DND-41 (cell line): Measurements from ENCODE around the gene SEMA7A.
A peak's percentile ranks its signal among the peaks of the same experiment; 100 is the strongest.

Experiments
- ATAC-seq: fragments of 200-7000 bp; cut with Tn5 transposase; 3 replicates; pipeline ENCODE4 v1.9.1; 2021; ENCODE audit warnings: low read depth; ENCODE audit not compliant: insufficient read depth
- DNase-seq: peaks from one replicate; pipeline ENCODE4 v3.0.0-alpha.2; 2020
- H2AFZ ChIP-seq: 2 replicates; pipeline ENCODE4 v1.6.0; 2012; ENCODE audit warnings: low read depth, low read length
- H3K27ac ChIP-seq: 2 replicates; pipeline ENCODE4 v1.5.1; 2012; ENCODE audit warnings: low read length, inconsistent platforms
- H3K27me3 ChIP-seq: fragments of 200-600 bp; sonication (generic); 2 replicates; pipeline ENCODE4 v1.6.0; 2012; ENCODE audit warnings: low read length, mild to moderate bottlenecking, inconsistent platforms; ENCODE audit not compliant: insufficient read depth, poor library complexity
- H3K36me3 ChIP-seq: 2 replicates; pipeline ENCODE4 v1.5.1; 2012; ENCODE audit warnings: low read length, inconsistent platforms; ENCODE audit not compliant: insufficient read depth
- H3K4me1 ChIP-seq: 2 replicates; pipeline ENCODE4 v1.5.1; 2012; ENCODE audit warnings: mild to moderate bottlenecking, low read length; ENCODE audit not compliant: insufficient read depth
- H3K4me2 ChIP-seq: 2 replicates; pipeline ENCODE4 v1.6.0; 2012; ENCODE audit warnings: mild to moderate bottlenecking, moderate library complexity, low read length, inconsistent platforms; ENCODE audit not compliant: insufficient read depth
- H3K4me3 ChIP-seq, 2 experiments: fragments of 200-600 bp in 1 of 2; shearing (Covaris generic) in 1 of 2; 2 replicates each; pipeline ENCODE4 v1.5.1; 2012 to 2016; ENCODE audit warnings: inconsistent platforms in 2 of 2, low read length in 2 of 2, mild to moderate bottlenecking in 2 of 2, low read depth in 1 of 2, moderate library complexity in 1 of 2
- H3K79me2 ChIP-seq: 2 replicates; pipeline ENCODE4 v1.6.0; 2012; ENCODE audit warnings: low read length, inconsistent platforms; ENCODE audit not compliant: insufficient read depth
- H3K9ac ChIP-seq: 2 replicates; pipeline ENCODE4 v1.6.0; 2012; ENCODE audit warnings: low read depth, mild to moderate bottlenecking, inconsistent platforms, low read length, moderate library complexity
- H3K9me3 ChIP-seq: 2 replicates; pipeline ENCODE4 v1.5.1; 2012; ENCODE audit warnings: low read length, moderate library complexity, mild to moderate bottlenecking, inconsistent platforms; ENCODE audit not compliant: insufficient read depth, severe bottlenecking
- H4K20me1 ChIP-seq: 2 replicates; pipeline ENCODE4 v1.6.0; 2012; ENCODE audit warnings: low read length; ENCODE audit not compliant: insufficient read depth
- CTCF ChIP-seq: IDR thresholded peaks from 2 replicates; pipeline ENCODE4 v1.5.1; 2012; ENCODE audit warnings: borderline replicate concordance, low read length, moderate library complexity, mild to moderate bottlenecking; ENCODE audit not compliant: poor library complexity, severe bottlenecking; ENCODE audit errors: extremely low read depth
- EZH2 ChIP-seq: IDR thresholded peaks from 3 replicates; pipeline ENCODE4 v1.6.1; 2012; ENCODE audit warnings: borderline replicate concordance, low read depth, mild to moderate bottlenecking, moderate library complexity, low read length, inconsistent platforms; ENCODE audit not compliant: severe bottlenecking

The SEMA7A gene

DNA sequence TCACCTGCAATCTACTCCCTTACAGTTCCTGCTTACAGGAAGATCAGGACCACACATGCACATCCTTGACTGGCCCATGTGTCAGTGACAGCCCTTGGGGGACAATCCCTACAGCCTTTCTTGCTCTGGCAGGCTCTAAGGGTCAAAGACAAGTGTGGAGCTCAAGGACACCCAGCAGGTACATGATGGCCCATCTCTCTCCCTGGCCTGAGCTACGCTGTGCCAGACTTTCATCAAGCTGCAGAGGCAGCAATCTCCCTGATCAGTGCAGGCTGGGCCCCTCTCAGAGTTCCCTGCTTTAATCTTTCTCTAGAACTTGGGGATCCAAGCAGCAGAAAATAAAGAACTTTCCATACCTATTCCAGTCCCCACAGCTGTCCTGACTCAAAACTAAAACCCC lies 2.6 kb downstream of the SEMA7A start:
- Histone ChIP-seq H3K9me3 (no peaks in the 10 kb centered on the region), H4K20me1 (peaks cover 49% of the 10 kb centered on the region), H3K4me2 (peak overlapping the region; percentile 88; the same call in 1 of the 2 replicates), H3K36me3 (no peaks in the 10 kb centered on the region), H2AFZ (no peak overlapping the region), H3K27ac (no peak overlapping the region), H3K79me2 (peaks cover 67% of the 10 kb centered on the region), H3K4me1 (peaks cover 46% of the 10 kb centered on the region), H3K9ac (no peak overlapping the region), H3K4me3 (no peak overlapping the region), H3K27me3 (peaks cover 11% of the 10 kb centered on the region)
- TF ChIP-seq EZH2 (no peak), CTCF (no peak)
- DNase-seq (no peak), ATAC-seq (no peak)

DNA sequence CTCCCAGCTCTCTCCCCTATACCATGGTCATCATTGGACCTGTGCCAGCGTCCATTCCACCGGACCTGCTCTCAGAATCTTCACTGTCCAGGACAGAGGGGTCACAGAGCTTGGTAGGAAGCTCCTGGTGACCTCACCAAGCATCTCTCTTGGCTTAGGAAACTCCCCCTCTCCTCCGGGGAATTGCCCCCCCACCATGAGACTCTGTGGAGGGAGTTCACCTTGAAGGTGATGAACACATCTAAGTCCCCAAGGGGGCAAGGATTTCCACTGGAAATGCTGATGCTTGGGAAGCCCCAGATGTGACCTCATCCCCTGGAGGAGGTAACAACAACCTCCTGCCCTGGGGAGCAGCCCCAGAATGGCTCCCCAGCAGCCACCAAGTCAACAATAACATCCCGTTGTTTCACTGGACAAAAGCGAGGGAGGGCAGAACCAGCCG lies 3.2 kb downstream of the SEMA7A start:
- Histone ChIP-seq H3K27ac (no peak overlapping the region), H3K79me2 (peaks cover 70% of the 10 kb centered on the region), H4K20me1 (peaks cover 49% of the 10 kb centered on the region), H3K4me2 (peak overlapping the region; percentile 88; the same call in 1 of the 2 replicates), H3K9me3 (no peaks in the 10 kb centered on the region), H3K27me3 (peaks cover 11% of the 10 kb centered on the region), H3K4me1 (peaks cover 46% of the 10 kb centered on the region), H3K9ac (no peak overlapping the region), H3K36me3 (no peaks in the 10 kb centered on the region), H3K4me3 (no peak overlapping the region), H2AFZ (no peak overlapping the region)
- DNase-seq (no peak), ATAC-seq (no peak)
- TF ChIP-seq CTCF (no peak), EZH2 (no peak)

GRCh38 chr15:74429781-74430400 lies 3.9 kb downstream of the SEMA7A start:
- Histone ChIP-seq H3K4me2 (peak overlapping the region; percentile 88; the same call in 1 of the 2 replicates), H4K20me1 (peaks cover 50% of the 10 kb centered on the region), H3K4me1 (peaks cover 45% of the 10 kb centered on the region), H3K9me3 (no peaks in the 10 kb centered on the region), H3K27ac (no peak overlapping the region), H3K36me3 (no peaks in the 10 kb centered on the region), H2AFZ (no peak overlapping the region), H3K79me2 (peaks cover 74% of the 10 kb centered on the region), H3K9ac (no peak overlapping the region), H3K27me3 (peaks cover 11% of the 10 kb centered on the region), H3K4me3 (no peak overlapping the region)
- TF ChIP-seq CTCF (no peak), EZH2 (no peak)
- no peak for ATAC-seq
- DNase-seq, result no peak
